Measurements from ENCODE around the gene MITF. TPM values are rescaled to one million over a fixed set of nuclear protein-coding genes. Genes with fewer than 3 reads are reported as not detected.
"Not testable (repeated sequence)": the region's sequence is repeated elsewhere in the genome, so short reads cannot be mapped to it uniquely, and the experiment has no call there.

The MITF gene
- total RNA-seq, 1 experiment from 2014 or later: 40.3 TPM

DNA sequence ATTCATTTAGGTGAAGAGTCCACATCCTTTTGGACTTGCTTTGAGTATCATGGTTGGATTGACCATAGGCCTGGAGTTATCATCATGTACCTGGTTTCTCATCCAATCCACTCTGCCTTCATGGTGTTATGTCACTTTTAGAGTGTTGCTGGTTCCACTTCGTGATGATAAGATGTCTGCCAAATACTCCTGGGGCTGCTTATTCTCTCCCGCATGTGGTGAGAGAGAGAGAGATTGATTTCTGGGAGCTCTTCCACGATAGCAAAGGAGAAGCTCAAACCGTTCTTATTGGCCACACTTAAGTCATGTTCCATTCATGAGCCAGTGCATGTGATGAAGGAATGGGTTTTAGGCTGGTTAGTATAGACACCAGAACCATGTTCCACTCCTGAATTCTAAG, 47.6 kb downstream of the MITF start:
- H3K36me3 Mint-ChIP-seq (ENCODE audit: insufficient read depth, unreplicated experiment): no peaks in the 10 kb centered on the region
- TF ChIP-seq, protein P1, sequence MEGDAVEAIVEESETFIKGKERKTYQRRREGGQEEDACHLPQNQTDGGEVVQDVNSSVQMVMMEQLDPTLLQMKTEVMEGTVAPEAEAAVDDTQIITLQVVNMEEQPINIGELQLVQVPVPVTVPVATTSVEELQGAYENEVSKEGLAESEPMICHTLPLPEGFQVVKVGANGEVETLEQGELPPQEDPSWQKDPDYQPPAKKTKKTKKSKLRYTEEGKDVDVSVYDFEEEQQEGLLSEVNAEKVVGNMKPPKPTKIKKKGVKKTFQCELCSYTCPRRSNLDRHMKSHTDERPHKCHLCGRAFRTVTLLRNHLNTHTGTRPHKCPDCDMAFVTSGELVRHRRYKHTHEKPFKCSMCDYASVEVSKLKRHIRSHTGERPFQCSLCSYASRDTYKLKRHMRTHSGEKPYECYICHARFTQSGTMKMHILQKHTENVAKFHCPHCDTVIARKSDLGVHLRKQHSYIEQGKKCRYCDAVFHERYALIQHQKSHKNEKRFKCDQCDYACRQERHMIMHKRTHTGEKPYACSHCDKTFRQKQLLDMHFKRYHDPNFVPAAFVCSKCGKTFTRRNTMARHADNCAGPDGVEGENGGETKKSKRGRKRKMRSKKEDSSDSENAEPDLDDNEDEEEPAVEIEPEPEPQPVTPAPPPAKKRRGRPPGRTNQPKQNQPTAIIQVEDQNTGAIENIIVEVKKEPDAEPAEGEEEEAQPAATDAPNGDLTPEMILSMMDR (IDR thresholded peaks at IDR 0.05; ENCODE audit: unreplicated experiment): no peak
- DNase-seq: no peak
- H3K4me1 Mint-ChIP-seq (ENCODE audit: low read depth, unreplicated experiment): peaks cover 26% of the 10 kb centered on the region
- H3K27me3 Mint-ChIP-seq (ENCODE audit: unreplicated experiment): no peaks in the 10 kb centered on the region
- intact Hi-C loops (cut with micrococcal nuclease; ENCODE audit: unreplicated experiment): loop anchor here (5.0 kb wide), 1 partner anchor 70 kb away; no protein-coding TSS in a partner anchor
- BruUV-seq (replicated peaks): no TSS peak
- no peak overlapping the region for H3K27ac Mint-ChIP-seq (ENCODE audit: unreplicated experiment)
- no peak overlapping the region for H3K4me3 Mint-ChIP-seq (ENCODE audit: low read depth, unreplicated experiment)
- CTCF ChIA-PET: interaction anchor here (0.9 kb wide), 1 partner anchor 80 kb away, joined by 3 read pairs; no protein-coding TSS in a partner anchor
- H3K9me3 Mint-ChIP-seq (ENCODE audit: low read depth, unreplicated experiment): no peaks in the 10 kb centered on the region

DNA sequence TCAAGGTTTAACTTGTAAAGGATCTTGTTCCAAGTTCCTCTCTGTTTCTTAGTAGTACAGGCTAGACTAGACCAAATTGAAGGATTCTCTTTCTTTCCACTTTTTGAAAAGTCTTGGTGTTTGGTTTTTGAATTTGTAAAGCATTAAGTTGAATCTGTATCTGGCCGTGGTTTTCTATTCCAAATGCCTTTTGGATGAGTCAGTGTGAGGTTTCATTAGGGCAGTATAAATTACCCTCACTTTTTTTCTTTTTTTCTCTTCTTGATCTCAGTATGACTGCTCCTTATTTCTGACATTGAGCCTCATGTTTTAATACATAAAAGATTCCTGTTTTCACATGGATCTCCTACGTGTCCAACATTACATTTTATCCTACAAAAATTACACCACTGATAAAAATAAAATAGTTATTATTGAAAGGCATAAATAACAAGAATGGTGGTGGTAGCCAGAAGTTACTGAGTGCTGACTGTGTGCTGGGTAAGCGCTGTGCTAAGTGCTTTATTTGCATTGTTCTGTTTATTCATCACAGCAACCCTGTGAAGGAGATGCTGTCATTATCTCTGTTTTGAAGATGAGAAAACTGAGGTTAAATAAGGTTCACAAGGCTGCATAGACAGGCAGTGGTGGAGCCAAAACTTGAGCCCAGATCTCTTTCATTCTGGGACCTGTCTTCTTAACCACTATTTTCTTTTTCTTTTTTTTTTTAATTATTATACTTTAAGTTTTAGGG, 48.3 kb downstream of the MITF start:
- BruUV-seq (replicated peaks): no TSS peak
- Mint-ChIP-seq H3K36me3 (ENCODE audit: insufficient read depth, unreplicated experiment) (no peaks in the 10 kb centered on the region), H3K9me3 (ENCODE audit: low read depth, unreplicated experiment) (no peaks in the 10 kb centered on the region), H3K27ac (ENCODE audit: unreplicated experiment) (no peak overlapping the region), H3K27me3 (ENCODE audit: unreplicated experiment) (no peaks in the 10 kb centered on the region), H3K4me1 (ENCODE audit: low read depth, unreplicated experiment) (peaks cover 26% of the 10 kb centered on the region), H3K4me3 (ENCODE audit: low read depth, unreplicated experiment) (no peak overlapping the region)
- intact Hi-C loops (cut with micrococcal nuclease; ENCODE audit: unreplicated experiment): loop anchor here (5.0 kb wide), 1 partner anchor 70 kb away; no protein-coding TSS in a partner anchor
- DNase-seq: no peak
- TF ChIP-seq, protein P1 (IDR thresholded peaks at IDR 0.05; ENCODE audit: unreplicated experiment): no peak
- CTCF ChIA-PET: interaction anchor here (0.9 kb wide), 1 partner anchor 80 kb away, joined by 3 read pairs; no protein-coding TSS in a partner anchor

DNA sequence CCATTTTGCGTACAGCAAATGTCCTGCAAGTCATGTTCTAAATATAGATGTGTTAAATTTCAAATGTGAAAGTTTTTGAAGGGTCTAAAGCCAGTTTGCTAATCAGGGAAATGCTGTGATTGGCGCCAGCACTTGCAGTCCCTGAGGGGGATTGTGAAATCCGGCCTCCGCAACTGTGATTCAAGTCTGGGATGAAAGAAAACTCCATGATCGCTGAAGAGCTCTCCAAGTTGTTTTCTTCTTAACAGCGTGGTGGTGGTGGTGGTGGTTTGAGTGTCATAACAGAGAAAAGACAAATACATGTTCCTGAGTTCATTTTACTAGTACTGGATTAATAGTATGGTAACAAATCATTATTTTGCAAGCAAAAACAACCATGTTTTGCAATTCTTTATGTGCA, 51.8 kb downstream of the MITF start:
- H3K36me3 Mint-ChIP-seq (ENCODE audit: insufficient read depth, unreplicated experiment): no peaks in the 10 kb centered on the region
- H3K9me3 Mint-ChIP-seq (ENCODE audit: low read depth, unreplicated experiment): no peaks in the 10 kb centered on the region
- no peak overlapping the region for H3K27ac Mint-ChIP-seq (ENCODE audit: unreplicated experiment)
- TF ChIP-seq, protein P1 (IDR thresholded peaks at IDR 0.05; ENCODE audit: unreplicated experiment): no peak
- peaks cover 10% of the 10 kb centered on the region for H3K4me1 Mint-ChIP-seq (ENCODE audit: low read depth, unreplicated experiment)
- no peaks in the 10 kb centered on the region for H3K27me3 Mint-ChIP-seq (ENCODE audit: unreplicated experiment)
- BruUV-seq (replicated peaks): no TSS peak
- H3K4me3 Mint-ChIP-seq (ENCODE audit: low read depth, unreplicated experiment): no peak overlapping the region
- intact Hi-C loops (cut with micrococcal nuclease; ENCODE audit: unreplicated experiment): no loop called here
- DNase-seq: no peak
- CTCF ChIA-PET: interaction anchor here (1.2 to 1.3 kb wide), 2 partner anchors 100 to 481 kb away, joined by 3 read pairs; no protein-coding TSS in a partner anchor

DNA sequence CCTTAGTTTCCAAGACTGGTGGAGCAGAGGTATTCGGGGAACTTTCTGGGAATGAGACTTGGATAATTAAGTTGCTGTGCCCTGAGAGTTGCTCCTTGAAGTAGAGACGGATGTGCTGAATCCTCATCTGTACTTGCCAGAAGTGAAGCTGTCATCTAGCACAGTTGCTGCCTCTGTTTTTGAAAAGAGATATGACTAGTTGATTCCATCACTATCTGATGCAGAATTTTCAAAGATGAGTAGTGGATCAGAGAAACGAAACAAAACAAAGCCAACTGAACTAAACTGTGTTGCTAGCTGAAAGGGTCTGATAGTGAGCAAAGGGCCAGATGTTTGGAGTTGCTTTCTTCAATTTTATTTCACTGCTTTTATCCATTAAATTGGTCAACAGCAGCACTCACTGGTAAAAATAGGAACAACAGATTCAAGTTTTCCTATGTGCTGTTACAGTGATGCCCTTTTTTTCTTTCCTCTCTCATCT, 52.7 kb downstream of the MITF start:
- H3K27me3 Mint-ChIP-seq (ENCODE audit: unreplicated experiment): no peaks in the 10 kb centered on the region
- no TSS peak for BruUV-seq (replicated peaks)
- no peaks in the 10 kb centered on the region for H3K36me3 Mint-ChIP-seq (ENCODE audit: insufficient read depth, unreplicated experiment)
- DNase-seq: no peak
- no peak overlapping the region for H3K4me3 Mint-ChIP-seq (ENCODE audit: low read depth, unreplicated experiment)
- no peak overlapping the region for H3K27ac Mint-ChIP-seq (ENCODE audit: unreplicated experiment)
- intact Hi-C loops (cut with micrococcal nuclease; ENCODE audit: unreplicated experiment): loop anchor here (1.0 kb wide), 1 partner anchor 101 kb away; no protein-coding TSS in a partner anchor
- TF ChIP-seq, protein P1 (IDR thresholded peaks at IDR 0.05; ENCODE audit: unreplicated experiment): no peak
- no peaks in the 10 kb centered on the region for H3K9me3 Mint-ChIP-seq (ENCODE audit: low read depth, unreplicated experiment)
- CTCF ChIA-PET: interaction anchor here (1.2 to 1.5 kb wide), 2 partner anchors 53 to 482 kb away, joined by 3 read pairs; no protein-coding TSS in a partner anchor
- peaks cover 9% of the 10 kb centered on the region for H3K4me1 Mint-ChIP-seq (ENCODE audit: low read depth, unreplicated experiment)

DNA sequence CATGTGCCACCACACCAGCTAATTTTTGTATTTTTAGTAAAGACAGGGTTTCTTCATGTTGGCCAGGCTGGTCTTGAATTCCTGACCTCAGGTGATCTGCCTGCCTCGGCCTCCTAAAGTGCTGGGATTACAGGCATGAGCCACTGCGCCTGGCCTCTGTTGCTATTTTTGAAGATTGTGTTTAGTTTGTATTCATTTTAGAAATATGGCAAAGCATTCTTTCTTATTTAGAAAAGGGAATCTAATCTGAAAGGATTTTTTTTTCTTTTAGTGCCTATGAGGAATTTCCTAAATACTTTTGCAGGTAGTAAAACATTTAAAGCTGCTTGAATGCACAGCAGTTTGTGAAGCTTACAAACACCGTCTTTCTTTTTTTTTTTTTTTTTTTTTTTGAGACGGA, 56.9 kb downstream of the MITF start:
- H3K36me3 Mint-ChIP-seq (ENCODE audit: insufficient read depth, unreplicated experiment); H3K9me3 Mint-ChIP-seq (ENCODE audit: low read depth, unreplicated experiment); intact Hi-C loops (cut with micrococcal nuclease; ENCODE audit: unreplicated experiment); H3K4me1 Mint-ChIP-seq (ENCODE audit: low read depth, unreplicated experiment); DNase-seq; BruUV-seq (replicated peaks); CTCF ChIA-PET; H3K27ac Mint-ChIP-seq (ENCODE audit: unreplicated experiment); H3K4me3 Mint-ChIP-seq (ENCODE audit: low read depth, unreplicated experiment); H3K27me3 Mint-ChIP-seq (ENCODE audit: unreplicated experiment): not testable (repeated sequence)

Data from Calu3 (cell line).